IMR-90 (cell line): Measurements from ENCODE around the gene STAM2. TPM values are rescaled to one million over a fixed set of nuclear protein-coding genes. Genes with fewer than 3 reads are reported as not detected.
A peak's percentile ranks its signal among the peaks of the same experiment; 100 is the strongest.

Experiments
- ATAC-seq: fragments of 200-7000 bp; cut with Tn5 transposase; 2 replicates; pipeline ENCODE4 v1.9.1; 2020; ENCODE audit warnings: low read depth, mild to moderate bottlenecking, moderate library complexity
- BruUV-seq: library from RNA; stranded (reverse); fragments of 400-500 nt; replicated peaks from 2 replicates; lab custom pipeline; 2021; lab: Mats Ljungman, UMichigan
- CTCF ChIA-PET: fragments of 300-600 bp; formaldehyde crosslinking; extraction: SDS; loops from one replicate; lab custom pipeline; 2021; ENCODE audit warnings: antibody characterized with exemption; lab: Yijun Ruan, JAX
- POLR2A ChIA-PET: fragments of 300-600 bp; sonication (Branson Sonifier 250); formaldehyde crosslinking; loops from one replicate; lab custom pipeline; 2022; ENCODE audit warnings: antibody characterized with exemption; ENCODE audit not compliant: unreplicated experiment; lab: Charles Lee
- DNase-seq: peaks from one replicate; pipeline ENCODE4 v3.0.0; 2013
- H2AFZ ChIP-seq: replicated peaks from 2 replicates; pipeline ENCODE3; 2013; ENCODE audit warnings: low read length, mild to moderate bottlenecking; ENCODE audit not compliant: poor library complexity
- H2AK5ac ChIP-seq: 2 replicates; pipeline ENCODE4 v1.6.1; 2013; ENCODE audit warnings: low read depth, low read length, inconsistent platforms
- H2AK9ac ChIP-seq: replicated peaks from 2 replicates; pipeline ENCODE3; 2013; ENCODE audit warnings: mild to moderate bottlenecking, low read depth, low read length, moderate library complexity; ENCODE audit not compliant: poor library complexity
- H2BK120ac ChIP-seq: 2 replicates; pipeline ENCODE4 v1.6.1; 2013; ENCODE audit warnings: low read depth, low read length, inconsistent platforms
- H2BK15ac ChIP-seq: 3 replicates; pipeline ENCODE4 v1.6.1; 2013; ENCODE audit warnings: low read depth, low read length, inconsistent platforms
- H2BK20ac ChIP-seq: 2 replicates; pipeline ENCODE4 v1.6.1; 2013; ENCODE audit warnings: low read depth, mild to moderate bottlenecking, inconsistent platforms, low read length, moderate library complexity
- H2BK5ac ChIP-seq: 2 replicates; pipeline ENCODE4 v1.6.1; 2013; ENCODE audit warnings: mild to moderate bottlenecking, low read depth, low read length, inconsistent platforms; ENCODE audit not compliant: poor library complexity, severe bottlenecking
- H3K14ac ChIP-seq: replicated peaks from 2 replicates; pipeline ENCODE4 v1.6.1; 2013; ENCODE audit warnings: low read depth, low read length, inconsistent platforms
- H3K18ac ChIP-seq: 2 replicates; pipeline ENCODE4 v1.6.1; 2013; ENCODE audit warnings: low read depth, low read length, control low read depth
- H3K23ac ChIP-seq: 2 replicates; pipeline ENCODE4 v1.6.1; 2013; ENCODE audit warnings: low read depth, low read length, inconsistent platforms
- H3K27ac ChIP-seq: 2 replicates; pipeline ENCODE4 v1.5.1; 2013; ENCODE audit warnings: mild to moderate bottlenecking, control low read depth, low read length; ENCODE audit not compliant: insufficient read depth
- H3K27me3 ChIP-seq: 2 replicates; pipeline ENCODE4 v1.6.1; 2013; ENCODE audit warnings: low read length; ENCODE audit not compliant: control insufficient read depth, insufficient read depth
- H3K36me3 ChIP-seq: 2 replicates; pipeline ENCODE4 v1.6.1; 2013; ENCODE audit warnings: low read length, mixed read lengths; ENCODE audit not compliant: control insufficient read depth, insufficient read depth
- H3K4ac ChIP-seq: 2 replicates; pipeline ENCODE4 v1.6.1; 2013; ENCODE audit warnings: low read depth, low read length, inconsistent platforms
- H3K4me1 ChIP-seq: 2 replicates; pipeline ENCODE4 v1.6.1; 2013; ENCODE audit warnings: low read length, mixed read lengths; ENCODE audit not compliant: control insufficient read depth, insufficient read depth
- H3K4me2 ChIP-seq: 2 replicates; pipeline ENCODE4 v1.6.1; 2013; ENCODE audit warnings: low read depth, mild to moderate bottlenecking, control low read depth, low read length, moderate library complexity
- H3K4me3 ChIP-seq: 2 replicates; pipeline ENCODE4 v1.5.1; 2013; ENCODE audit warnings: low read depth, mild to moderate bottlenecking, control low read depth, low read length, moderate library complexity; ENCODE audit not compliant: insufficient read depth
- H3K56ac ChIP-seq: 2 replicates; pipeline ENCODE4 v1.6.1; 2013; ENCODE audit warnings: low read length, inconsistent platforms; ENCODE audit not compliant: insufficient read depth; ENCODE audit errors: extremely low read depth
- H3K79me1 ChIP-seq, 2 experiments: 2 replicates each; pipeline ENCODE4 v1.6.1; 2013; ENCODE audit warnings: low read length in 2 of 2, inconsistent platforms in 1 of 2, low read depth in 1 of 2
- H3K9ac ChIP-seq: 2 replicates; pipeline ENCODE4 v1.6.1; 2013; ENCODE audit warnings: low read depth, low read length, control low read depth
- H3K9me1 ChIP-seq: 2 replicates; pipeline ENCODE4 v1.6.1; 2013; ENCODE audit warnings: low read length, inconsistent platforms; ENCODE audit not compliant: insufficient read depth
- H3K9me3 ChIP-seq: 2 replicates; pipeline ENCODE4 v1.6.1; 2013; ENCODE audit warnings: low read length; ENCODE audit not compliant: control insufficient read depth, insufficient read depth
- H4K20me1 ChIP-seq: 2 replicates; pipeline ENCODE4 v1.6.1; 2013; ENCODE audit warnings: low read length, inconsistent platforms; ENCODE audit not compliant: insufficient read depth
- H4K5ac ChIP-seq: 2 replicates; pipeline ENCODE4 v1.6.1; 2013; ENCODE audit warnings: mild to moderate bottlenecking, low read depth, low read length, control low read depth
- H4K8ac ChIP-seq, 2 experiments: 2 replicates each; pipeline ENCODE4 v1.6.1; 2013; ENCODE audit warnings: low read depth in 2 of 2, low read length in 2 of 2, control low read depth in 1 of 2, inconsistent platforms in 1 of 2
- H4K91ac ChIP-seq: 2 replicates; pipeline ENCODE4 v1.6.1; 2013; ENCODE audit warnings: low read depth, low read length, inconsistent platforms; ENCODE audit not compliant: insufficient read depth
- BHLHE40 ChIP-seq: fragments of 150-350 bp; IDR thresholded peaks from 2 replicates; pipeline ENCODE4 v1.6.1; 2016; ENCODE audit warnings: mild to moderate bottlenecking, low read depth, low read length
- CTCF ChIP-seq: conservative IDR thresholded peaks from 2 replicates; pipeline ENCODE4 v1.5.1; 2012; ENCODE audit warnings: mild to moderate bottlenecking, low read depth, low read length, improper control_type of control experiment
- FOS ChIP-seq: fragments of 150-350 bp; IDR thresholded peaks from 2 replicates; pipeline ENCODE4 v1.6.1; 2016; ENCODE audit warnings: low read depth, low read length
- MAFK ChIP-seq: IDR thresholded peaks from 2 replicates; pipeline ENCODE4 v1.6.1; 2012; ENCODE audit warnings: low read depth, low read length, improper control_type of control experiment
- MXI1 ChIP-seq: IDR thresholded peaks from 2 replicates; pipeline ENCODE4 v1.6.1; 2012; ENCODE audit warnings: low read depth, mild to moderate bottlenecking, low read length, moderate library complexity, borderline replicate concordance
- RFX5 ChIP-seq: IDR thresholded peaks from 2 replicates; pipeline ENCODE4 v1.8.0; 2012; ENCODE audit warnings: low read depth, mild to moderate bottlenecking, low read length, moderate library complexity
- SMC3 ChIP-seq: fragments of 150-350 bp; IDR thresholded peaks from 2 replicates; pipeline ENCODE4 v1.6.1; 2016; ENCODE audit warnings: low read depth, mild to moderate bottlenecking, antibody characterized with exemption, low read length, moderate library complexity
- WGBS, 2 experiments: methylation state at CpG; one replicate each; pipeline versions ENCODE4 v1.1.5 to v1.1.7; 2013; ENCODE audit warnings: missing lambda C conversion rate in 2 of 2; ENCODE audit not compliant: insufficient read length in 1 of 2; ENCODE audit errors: extremely low coverage in 2 of 2; 5-methylcytosine and 5-hydroxymethylcytosine counted together
- dilution Hi-C: fragments of 300-500 bp; cut with HindIII; formaldehyde crosslinking; loops from one replicate; pipeline ENCODE4 v1.14.3; 2018; ENCODE audit warnings: low sequenced_read_pairs; ENCODE audit not compliant: unreplicated experiment
- in situ Hi-C: fragments of 300-500 bp; cut with MboI; formaldehyde crosslinking; loops from 3 replicates; pipeline ENCODE4 v1.14.3; 2019; ENCODE audit warnings: low sequenced_read_pairs, inconsistent platforms, mixed read lengths
- intact Hi-C: fragments of 100-400 bp; cut with micrococcal nuclease; formaldehyde crosslinking; loops from 2 replicates; pipeline ENCODE4 v1.10.0; 2022
- polyA plus RNA-seq, 3 experiments: library from polyadenylated mRNA; depleted of rRNA; stranded (reverse); fragments of >200 nt; gene quantifications; 2 replicates each; pipeline ENCODE4 v1.2.3, GENCODE V29; 2012; ENCODE audit warnings: low replicate concordance in 1 of 3
- total RNA-seq: library from RNA; depleted of rRNA; stranded (reverse); fragments of >200 nt; gene quantifications from 2 replicates; pipeline ENCODE4 v1.2.3, GENCODE V29; 2012
- TF ChIP-seq, protein P1 (sequence below): fragments of 150-350 bp; IDR thresholded peaks from 2 replicates; pipeline ENCODE4 v1.6.1; 2017; ENCODE audit warnings: mild to moderate bottlenecking, antibody characterized with exemption, low read length, low read depth

STAM2 gene
- total and polyA plus RNA-seq, 2 of the 4 experiments (the other 2 are of a cell fraction): 12.5 to 29.2 TPM

DNA sequence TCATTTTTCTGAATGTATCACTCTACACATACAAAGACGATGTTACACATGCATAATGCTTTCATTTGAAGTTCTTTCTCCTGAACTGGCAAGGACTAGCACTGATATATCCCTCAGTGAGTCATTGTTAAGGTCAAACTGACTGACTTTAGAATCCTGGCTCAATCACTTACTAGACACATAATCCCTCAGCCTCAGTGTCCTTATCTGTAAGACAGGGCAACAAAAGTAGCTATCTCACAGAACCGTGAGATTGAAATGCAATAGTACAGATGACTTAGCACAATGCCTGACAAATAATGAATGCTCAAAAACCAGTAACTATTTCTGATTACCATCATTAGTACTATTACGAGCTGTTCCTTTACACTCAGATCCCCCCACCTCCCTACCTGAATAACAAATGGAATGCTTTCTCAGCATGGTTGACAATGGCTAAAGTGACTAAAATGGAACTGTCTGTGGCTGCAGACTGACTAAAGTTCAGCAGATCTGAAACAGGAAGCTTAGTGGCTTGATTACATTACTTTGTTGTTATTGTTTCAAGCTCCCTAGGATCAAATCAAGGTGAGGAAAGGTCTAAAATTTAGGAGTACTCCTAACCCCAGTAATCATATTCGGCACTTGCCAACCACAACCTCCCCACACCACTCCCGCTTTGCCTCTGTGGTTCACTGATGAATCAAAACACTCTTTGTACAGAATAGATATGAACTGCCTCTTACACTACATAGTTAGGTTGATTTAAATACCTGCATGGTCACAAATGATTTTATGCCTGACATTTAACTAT lies 40.9 kb downstream of the STAM2 start:
- ATAC-seq (peak; percentile 62), DNase-seq (peak; percentile 68)
- H3K4me1 ChIP-seq: peaks cover 3% of the 10 kb centered on the region; the same call in 1 of the 2 replicates
- no peak overlapping the region for H2BK20ac ChIP-seq
- H4K20me1 ChIP-seq: 0 out of 2 replicates have a peak, but pooled peaks cover 5% of the 10 kb centered on the region
- no peak for TF ChIP-seq CTCF
- no peak for TF ChIP-seq RFX5
- no peak for TF ChIP-seq MAFK
- no peak for TF ChIP-seq BHLHE40
- TF ChIP-seq, protein P1, sequence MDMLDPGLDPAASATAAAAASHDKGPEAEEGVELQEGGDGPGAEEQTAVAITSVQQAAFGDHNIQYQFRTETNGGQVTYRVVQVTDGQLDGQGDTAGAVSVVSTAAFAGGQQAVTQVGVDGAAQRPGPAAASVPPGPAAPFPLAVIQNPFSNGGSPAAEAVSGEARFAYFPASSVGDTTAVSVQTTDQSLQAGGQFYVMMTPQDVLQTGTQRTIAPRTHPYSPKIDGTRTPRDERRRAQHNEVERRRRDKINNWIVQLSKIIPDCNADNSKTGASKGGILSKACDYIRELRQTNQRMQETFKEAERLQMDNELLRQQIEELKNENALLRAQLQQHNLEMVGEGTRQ: no peak
- peak; percentile 6; the same call in 1 of the 2 replicates for TF ChIP-seq FOS
- TF ChIP-seq SMC3: no peak
- TF ChIP-seq MXI1: no peak
- H3K4me3 ChIP-seq: no peak overlapping the region
- H3K79me1 ChIP-seq: peaks cover 0 to 6% of the 10 kb centered on the region in 2 experiments; a peak in 1 of 4 replicates
- H2AK5ac ChIP-seq: no peak overlapping the region
- H3K23ac ChIP-seq: no peak overlapping the region
- no peak overlapping the region for H3K9ac ChIP-seq
- no peak overlapping the region for H2AK9ac ChIP-seq
- peaks cover 7% of the 10 kb centered on the region for H3K9me1 ChIP-seq
- no peak overlapping the region for H2BK120ac ChIP-seq
- WGBS, 2 experiments: no CpG with 5 or more reads among the region's 5 CpGs
- no peak overlapping the region for H2AFZ ChIP-seq
- in situ Hi-C loops (no loop called here), dilution Hi-C loops (no loop called here), intact Hi-C loops (no loop called here)
- H3K56ac ChIP-seq: no peak overlapping the region
- H4K91ac ChIP-seq: no peak overlapping the region
- H4K5ac ChIP-seq: no peak overlapping the region
- BruUV-seq: no TSS peak
- peaks cover 2% of the 10 kb centered on the region; the same call in 1 of the 2 replicates for H3K36me3 ChIP-seq
- POLR2A ChIA-PET: no interaction called here
- no peaks in the 10 kb centered on the region for H3K9me3 ChIP-seq
- no peak overlapping the region for H2BK15ac ChIP-seq
- no peak overlapping the region; the same call in 1 of the 2 replicates for H3K14ac ChIP-seq
- H3K27me3 ChIP-seq: no peaks in the 10 kb centered on the region
- no peak overlapping the region for H3K18ac ChIP-seq
- H3K27ac ChIP-seq: no peak overlapping the region
- H2BK5ac ChIP-seq: no peak overlapping the region
- peak overlapping the region; percentile 42; the same call in 1 of the 2 replicates for H3K4me2 ChIP-seq
- CTCF ChIA-PET: interaction anchor here (0.7 kb wide), 1 partner anchor 16 kb away, joined by 3 read pairs; no protein-coding TSS in a partner anchor
- no peak overlapping the region for H4K8ac ChIP-seq
- no peak overlapping the region for H3K4ac ChIP-seq
